ENCODE results near the gene GMNC.
A peak's percentile ranks its signal among the peaks of the same experiment; 100 is the strongest.
"Not testable (repeated sequence)": the region's sequence is repeated elsewhere in the genome, so short reads cannot be mapped to it uniquely, and the experiment has no call there.

Gene GMNC, protein sequence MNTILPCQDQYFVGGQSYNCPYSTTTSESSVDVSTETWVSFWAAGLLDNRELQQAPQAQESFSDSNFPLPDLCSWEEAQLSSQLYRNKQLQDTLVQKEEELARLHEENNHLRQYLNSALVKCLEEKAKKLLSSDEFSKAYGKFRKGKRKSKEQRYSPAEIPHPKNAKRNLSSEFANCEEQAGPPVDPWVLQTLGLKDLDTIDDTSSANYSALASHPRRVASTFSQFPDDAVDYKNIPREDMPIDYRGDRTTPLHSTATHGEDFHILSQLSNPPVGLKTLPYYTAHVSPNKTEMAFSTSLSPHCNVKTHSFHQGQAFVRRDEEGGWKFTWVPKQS

DNA sequence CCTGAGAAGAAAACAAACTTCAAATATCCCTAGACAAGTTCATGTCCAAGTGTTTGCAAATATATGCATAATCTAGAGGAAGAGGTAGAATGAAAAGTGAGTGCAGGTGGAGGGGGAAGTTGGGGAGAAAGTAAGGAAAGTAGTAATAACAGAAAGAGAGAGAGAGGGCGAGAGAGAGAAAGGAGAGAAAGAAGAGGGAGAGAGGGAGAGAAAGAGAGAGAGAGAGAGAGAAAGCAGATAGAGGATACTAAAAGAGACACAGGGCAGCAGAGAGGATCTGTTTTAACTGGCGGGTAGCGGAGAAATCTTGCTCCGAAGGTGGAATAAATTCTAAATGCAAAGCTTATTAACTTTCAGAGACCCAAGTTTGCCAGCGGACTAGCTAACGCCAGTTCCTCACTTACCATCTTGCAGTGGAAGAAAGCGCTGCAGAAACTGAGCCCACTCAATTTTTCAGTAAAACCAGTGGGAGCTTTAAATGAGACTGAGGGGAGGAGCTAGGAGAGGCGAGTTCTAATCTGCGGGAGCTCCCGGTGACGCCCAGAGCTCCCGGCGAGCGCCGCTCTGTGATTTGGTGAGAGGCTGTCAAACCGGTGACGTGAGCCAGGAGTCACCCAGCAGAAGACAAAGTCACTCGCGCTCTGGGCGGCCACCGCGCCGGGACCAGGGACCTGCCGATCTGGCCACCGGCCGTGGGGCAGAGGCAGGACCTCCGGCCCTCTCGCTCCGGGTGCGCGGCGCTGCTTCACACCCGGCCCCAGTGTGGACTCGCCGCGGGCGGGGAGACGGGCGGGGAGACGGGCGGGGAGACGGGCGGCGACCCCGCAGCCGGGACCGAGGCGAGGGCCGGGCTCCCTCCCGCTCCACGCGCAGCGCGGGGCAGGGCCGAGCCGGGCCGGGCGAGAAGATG, at the start of gene GMNC:
Gene GMNC, minus strand, starts transcription at position 486 of the 910 bp plus-strand sequence. Its CDS starts 79 bp downstream, at position 407.
- DNase-seq, result peak; percentile 25

DNA sequence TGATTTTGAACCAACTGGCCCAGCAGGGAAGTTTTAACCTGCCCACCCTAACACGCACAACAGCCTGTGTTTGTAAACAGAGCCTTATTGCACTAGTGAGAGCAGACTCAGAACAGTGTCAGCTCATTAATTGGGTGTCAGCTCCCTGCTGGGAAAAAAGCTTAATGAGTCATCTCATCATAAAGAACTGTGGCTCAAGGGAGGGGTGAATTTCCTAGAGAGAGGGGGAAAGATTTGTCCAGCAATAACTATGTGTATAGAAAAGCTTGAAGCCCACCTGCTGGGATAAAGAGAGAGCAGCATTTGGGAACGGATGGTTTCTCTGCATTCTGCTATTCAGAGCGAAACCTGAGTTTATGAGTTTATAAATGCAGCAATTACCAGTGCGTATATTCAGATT, 48.9 kb upstream of the GMNC start:
- DNase-seq, result no peak

- DNase-seq, result no peak
Observed at GRCh38 chr3:190909908-190910307, 47.4 kb upstream of the GMNC start.

DNA sequence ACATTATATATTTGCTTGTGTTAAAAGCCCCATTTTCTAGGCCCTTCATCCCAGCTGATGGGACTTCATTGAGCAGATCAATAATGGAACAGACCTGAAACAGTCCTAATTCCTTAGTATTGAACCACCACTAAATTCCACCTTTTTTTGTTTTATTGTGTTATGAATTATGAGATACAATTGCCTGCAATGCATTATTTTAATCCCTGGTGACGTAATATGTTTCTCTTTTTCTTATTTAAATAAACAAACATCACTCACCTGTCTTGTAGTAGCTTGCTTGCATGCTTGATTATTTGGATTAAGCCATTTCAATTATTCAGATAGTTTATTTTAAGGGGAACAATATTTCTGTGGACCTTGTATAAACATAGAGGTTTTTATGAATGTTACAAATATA, 40.7 kb upstream of the GMNC start:
- DNase-seq, result no peak

GRCh38 chr3:190902292-190902691, 39.8 kb upstream of the GMNC start:
- DNase-seq, result no peak

- no peak for DNase-seq
Observed at GRCh38 chr3:190892395-190892902, 30.0 kb upstream of the GMNC start.

DNA sequence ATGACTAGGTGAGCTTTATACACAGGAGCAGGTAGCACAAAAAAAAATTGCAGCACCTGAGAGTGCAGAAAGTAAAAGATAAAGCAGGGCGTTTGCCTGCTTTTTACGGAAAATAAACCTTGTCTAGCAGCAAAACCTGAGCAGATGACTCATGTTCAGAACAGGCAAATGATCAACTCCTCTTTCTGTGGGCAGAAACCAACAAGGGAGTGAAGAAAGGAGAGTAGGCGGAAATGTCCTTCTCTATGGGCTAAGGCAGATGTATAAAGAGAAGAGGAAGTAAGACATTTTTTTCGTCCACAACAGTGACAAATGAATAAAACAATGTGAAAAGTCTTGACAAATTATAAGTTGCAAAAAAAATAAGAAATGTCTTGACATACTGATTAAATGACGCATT, 24.5 kb upstream of the GMNC start:
- DNase-seq, result no peak

- DNase-seq, result peak; percentile 36
Observed at GRCh38 chr3:190883973-190884832, 21.7 kb upstream of the GMNC start.

GRCh38 chr3:190883141-190883540, 20.6 kb upstream of the GMNC start:
- no peak for DNase-seq

DNA sequence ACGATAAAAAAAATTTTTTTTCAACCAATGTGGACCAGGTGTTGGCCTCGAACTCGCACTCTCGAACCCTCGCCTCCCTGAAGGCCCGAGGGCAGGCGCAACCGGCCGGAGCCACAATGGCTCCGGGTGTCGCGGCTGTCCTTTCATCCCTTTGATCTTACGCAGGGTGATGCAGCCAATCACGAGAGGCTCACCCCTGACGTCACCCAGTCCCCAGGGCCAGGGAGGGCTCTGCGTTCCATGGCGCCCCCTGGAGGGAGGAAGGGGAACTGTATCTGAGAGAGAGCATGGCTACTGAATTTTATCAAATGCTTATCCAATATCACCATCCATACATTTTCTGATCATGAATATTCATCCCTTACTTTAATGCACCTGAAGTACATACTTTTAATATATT, 15.4 kb upstream of the GMNC start:
- DNase-seq, result no peak

DNA sequence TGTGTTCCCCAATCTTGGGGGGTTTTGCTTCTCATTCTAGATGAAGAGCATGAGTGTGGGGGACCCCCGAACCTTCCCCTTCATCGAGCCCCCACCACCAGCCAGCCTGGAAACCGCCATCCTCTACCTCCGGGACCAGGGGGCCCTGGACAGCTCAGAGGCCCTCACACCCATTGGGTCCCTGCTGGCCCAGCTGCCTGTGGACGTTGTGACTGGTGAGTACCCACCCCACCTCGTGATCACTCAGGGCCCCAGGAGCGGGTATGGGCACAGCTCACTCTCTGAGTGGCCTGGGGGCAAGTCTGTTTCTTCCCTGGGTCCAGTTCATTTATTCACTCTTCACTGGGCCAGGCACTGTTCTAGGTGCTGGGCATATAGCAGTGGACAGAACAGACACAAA, 13.9 kb upstream of the GMNC start:
- not testable (repeated sequence) for DNase-seq

DNA sequence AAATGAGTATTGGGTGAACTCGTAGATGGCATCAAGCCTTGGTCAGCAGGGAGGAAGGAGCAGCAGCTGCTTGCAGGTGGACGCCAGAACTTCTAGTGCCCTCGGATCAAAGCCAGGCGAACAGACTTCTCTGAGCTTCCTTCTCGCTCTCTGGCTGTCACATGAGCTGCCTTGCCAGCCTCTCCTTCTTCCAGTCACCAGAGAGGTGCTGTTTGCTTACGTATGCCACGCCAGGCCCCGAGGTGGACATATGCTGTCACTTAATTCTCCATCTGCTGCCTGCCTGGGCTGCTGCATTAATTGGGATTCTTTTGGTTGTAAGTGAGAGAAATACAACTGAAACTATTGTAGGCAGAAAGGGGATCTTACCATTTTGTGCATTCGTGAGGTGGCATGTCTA, 12.6 kb upstream of the GMNC start:
- DNase-seq, result not testable (repeated sequence)

GRCh38 chr3:190870127-190870526, 7.6 kb upstream of the GMNC start:
- no peak for DNase-seq

GRCh38 chr3:190867071-190867470, 4.6 kb upstream of the GMNC start:
- no peak for DNase-seq

GRCh38 chr3:190865828-190866227, 3.3 kb upstream of the GMNC start:
- no peak for DNase-seq

- no peak for DNase-seq
Observed at GRCh38 chr3:190865419-190865818, 2.9 kb upstream of the GMNC start.

DNA sequence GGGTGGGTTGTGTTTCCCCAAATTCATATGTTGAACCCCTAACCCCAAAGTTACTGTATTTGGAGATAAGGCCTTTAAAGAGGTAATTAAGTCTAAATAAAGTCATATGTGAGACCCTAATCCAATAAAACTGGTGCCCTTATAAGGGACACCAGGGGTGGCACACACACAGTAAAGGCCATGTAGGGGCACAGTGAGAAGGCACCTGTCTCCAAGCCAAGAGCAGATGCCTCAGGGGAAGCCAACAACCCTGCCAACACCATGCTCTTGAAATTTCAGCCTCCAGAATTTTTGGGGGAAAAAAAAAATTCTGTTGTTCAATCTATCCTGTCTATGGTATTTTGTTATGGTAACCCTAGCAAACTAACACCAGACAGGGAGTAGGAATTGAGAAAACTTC, 1.5 kb upstream of the GMNC start:
- DNase-seq, result no peak

- DNase-seq, result no peak
Observed at GRCh38 chr3:190863119-190863465, 598 bp upstream of the GMNC start.

- DNase-seq, result no peak
Observed at GRCh38 chr3:190860521-190860920, 2.0 kb downstream of the GMNC start.

GRCh38 chr3:190855151-190855550, 7.3 kb downstream of the GMNC start:
- DNase-seq, result no peak

- DNase-seq, result no peak
Observed at GRCh38 chr3:190854062-190854461, 8.4 kb downstream of the GMNC start.

GRCh38 chr3:190853464-190853863, 9.0 kb downstream of the GMNC start:
- DNase-seq, result no peak

- no peak for DNase-seq
Observed at GRCh38 chr3:190849607-190850006, 12.9 kb downstream of the GMNC start.
